ENCODE data around the gene OTOG.

Gene OTOG

GRCh38 chr11:17561526-17561925 lies 14.5 kb downstream of the OTOG start:
- no peak for DNase-seq

- no peak for DNase-seq
Measured at GRCh38 chr11:17563231-17563646, 16.2 kb downstream of the OTOG start.

- no peak for DNase-seq
Measured at GRCh38 chr11:17563961-17564686, 17.1 kb downstream of the OTOG start.

- DNase-seq, result no peak
Measured at GRCh38 chr11:17564687-17565042, 17.6 kb downstream of the OTOG start.

GRCh38 chr11:17568944-17569343 lies 21.9 kb downstream of the OTOG start:
- DNase-seq, result no peak

GRCh38 chr11:17570034-17570433 lies 23.0 kb downstream of the OTOG start:
- no peak for DNase-seq

DNA sequence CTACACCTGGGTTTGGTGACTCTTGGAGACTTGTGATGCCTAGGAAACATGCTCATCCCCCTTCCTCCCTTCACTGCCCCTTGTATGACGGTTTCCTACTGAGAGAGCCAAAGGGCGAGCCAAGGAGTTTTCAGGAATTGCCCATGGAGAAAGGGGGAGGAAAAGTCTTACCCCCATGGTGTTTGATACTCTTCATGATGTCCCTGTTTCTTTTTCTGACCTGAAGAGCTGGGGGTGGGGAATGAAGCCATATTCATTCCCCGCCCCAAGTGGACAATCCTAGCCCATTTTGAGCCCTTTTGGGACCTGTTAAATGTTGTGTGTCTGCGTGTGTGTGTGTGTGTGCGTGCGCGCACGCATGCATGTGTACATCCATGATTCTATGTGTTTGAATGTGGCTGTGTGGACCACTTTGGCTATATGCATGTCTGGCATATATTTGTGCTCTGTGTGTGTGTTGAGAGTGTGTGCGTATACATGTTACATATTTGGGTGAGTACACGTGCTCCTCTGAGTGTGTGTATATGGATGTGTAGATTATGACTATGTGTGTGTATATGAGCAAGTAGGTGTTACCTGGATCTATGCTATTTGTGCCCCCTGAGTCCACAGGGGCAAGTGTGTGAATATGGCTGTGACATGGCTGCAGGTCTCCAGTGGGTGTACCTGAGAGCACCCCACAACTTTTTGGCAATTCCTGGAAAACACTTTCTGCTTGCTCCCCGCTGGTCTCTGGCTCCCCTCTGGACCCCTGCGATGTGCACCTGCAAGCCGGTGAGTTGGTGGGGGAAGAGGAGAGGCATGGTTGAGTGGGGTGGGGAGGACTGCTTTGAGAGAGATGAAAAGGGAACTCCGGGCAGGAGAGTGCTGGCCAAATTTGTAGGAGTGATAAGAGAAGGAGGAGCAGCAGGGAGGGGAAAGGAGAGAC lies 24.6 kb downstream of the OTOG start:
- DNase-seq, result no peak

DNA sequence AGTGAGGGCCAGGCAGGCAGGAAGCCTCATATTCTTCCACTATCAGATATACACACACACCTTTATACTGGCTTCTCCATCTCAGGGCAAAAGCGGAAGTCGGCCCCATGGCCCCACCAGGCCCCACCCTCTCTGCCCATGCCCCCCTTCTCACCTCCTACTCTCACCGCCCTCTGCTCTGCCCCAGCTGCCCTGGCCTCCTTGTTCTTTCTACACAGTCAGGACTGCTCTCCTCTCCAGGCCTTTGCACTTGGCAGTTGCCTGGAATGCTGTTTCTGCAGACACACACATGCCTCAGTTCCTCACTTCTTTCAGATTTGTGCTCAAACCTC lies 25.3 kb downstream of the OTOG start:
- no peak for DNase-seq

- DNase-seq, result no peak
Measured at GRCh38 chr11:17572791-17573460, 25.9 kb downstream of the OTOG start.

- no peak for DNase-seq
Measured at GRCh38 chr11:17573526-17573925, 26.5 kb downstream of the OTOG start.

DNA sequence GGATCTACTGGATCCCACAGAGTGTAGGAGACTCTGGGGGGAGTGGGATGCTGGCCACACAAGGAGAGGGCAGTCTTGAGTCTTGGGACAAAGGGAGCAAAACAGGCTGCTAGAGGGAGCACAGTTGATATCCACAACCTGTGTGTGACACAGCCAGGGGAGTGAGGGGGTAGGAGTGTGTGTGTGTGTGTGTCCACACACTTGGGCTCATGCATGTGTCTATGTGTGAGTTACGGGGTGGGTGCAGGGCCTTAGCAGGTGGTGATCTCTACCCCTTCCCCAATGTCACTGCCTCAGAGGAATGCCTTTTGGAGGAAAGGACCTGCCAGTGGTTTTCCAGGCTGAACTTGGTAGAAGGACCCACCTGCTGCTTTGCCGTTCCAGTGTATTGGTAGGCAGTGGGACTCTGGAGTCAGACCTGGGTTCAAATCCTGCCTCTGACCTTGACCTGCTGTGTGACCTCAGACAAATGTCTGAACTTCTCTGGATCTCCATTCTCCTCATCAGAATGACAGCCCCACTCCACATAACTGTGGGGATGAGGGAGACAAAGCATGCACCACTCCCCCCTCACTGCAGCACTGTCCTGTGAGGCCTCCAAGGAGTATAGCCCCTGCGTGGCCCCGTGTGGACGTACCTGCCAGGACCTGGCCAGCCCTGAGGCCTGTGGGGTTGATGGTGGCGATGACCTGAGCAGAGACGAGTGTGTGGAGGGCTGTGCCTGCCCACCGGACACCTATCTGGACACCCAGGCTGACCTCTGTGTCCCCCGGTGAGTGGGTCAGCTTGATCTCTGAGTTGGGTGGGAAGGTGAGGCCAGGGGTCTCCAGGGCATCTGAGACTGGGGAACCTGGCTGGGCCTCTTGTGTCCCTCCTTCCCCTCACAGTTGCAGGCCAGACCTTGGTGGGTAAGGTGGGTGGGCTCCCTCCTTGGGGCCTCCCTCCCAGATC lies 27.4 kb downstream of the OTOG start:
- DNase-seq, result no peak

GRCh38 chr11:17575431-17576425 lies 28.7 kb downstream of the OTOG start:
- DNase-seq, result no peak

- no peak for DNase-seq
Measured at GRCh38 chr11:17578296-17578695, 31.2 kb downstream of the OTOG start.

GRCh38 chr11:17578958-17579357 lies 31.9 kb downstream of the OTOG start:
- DNase-seq, result no peak

DNA sequence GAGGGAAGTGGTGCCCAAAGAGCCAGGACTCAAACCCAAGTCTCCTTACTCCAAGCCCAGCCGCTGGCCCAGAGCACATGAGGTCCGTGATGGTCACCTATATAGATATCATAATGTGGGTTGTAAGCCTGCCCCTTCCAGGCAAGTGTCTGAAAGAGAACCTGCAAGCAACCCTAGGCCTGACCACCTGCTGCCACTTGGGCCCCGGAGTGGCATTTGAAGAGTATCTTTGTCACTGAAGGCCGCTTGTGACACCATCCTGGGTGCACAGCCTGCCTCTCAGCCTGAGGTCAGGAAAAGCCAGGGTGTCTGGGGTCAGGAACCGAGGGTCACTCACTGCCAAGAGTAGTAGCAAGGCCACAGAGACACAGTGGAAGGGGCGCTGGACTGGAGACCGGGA lies 32.4 kb downstream of the OTOG start:
- no peak for DNase-seq

GRCh38 chr11:17580271-17580670 lies 33.2 kb downstream of the OTOG start:
- DNase-seq, result no peak

DNA sequence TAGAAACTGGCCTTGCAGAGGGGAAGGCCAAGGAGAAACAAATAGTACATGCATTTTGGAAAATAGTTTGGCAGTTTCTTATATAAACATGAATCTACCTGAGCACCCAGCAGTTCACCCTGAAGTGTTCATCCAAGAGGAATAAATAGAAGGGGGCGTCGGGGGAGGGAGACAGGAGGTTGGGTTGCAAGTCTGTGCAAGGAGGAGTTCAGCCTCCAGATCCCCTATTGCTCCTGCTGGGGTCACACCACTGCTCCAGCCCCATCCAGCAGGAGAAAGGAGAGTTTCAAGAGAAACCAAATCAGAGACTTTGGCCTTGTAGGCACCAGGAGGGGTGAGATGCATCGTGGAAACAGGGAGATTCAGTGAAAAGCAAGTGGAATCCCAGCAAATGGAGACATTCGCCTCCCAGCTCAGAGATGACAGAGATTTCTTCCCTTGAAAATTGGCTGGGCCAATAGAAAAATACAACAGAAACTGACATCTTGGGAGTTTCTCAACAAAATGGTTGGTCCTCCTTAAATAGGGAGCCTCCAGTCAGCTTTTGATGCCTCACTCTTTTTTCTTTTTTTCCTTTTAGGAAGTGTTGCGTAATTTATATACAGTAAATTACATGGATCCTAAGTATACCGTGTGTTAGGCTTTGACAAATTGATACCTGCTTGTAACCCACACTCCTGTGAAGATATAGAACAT lies 34.1 kb downstream of the OTOG start:
- no peak for DNase-seq

GRCh38 chr11:17581732-17582053 lies 34.6 kb downstream of the OTOG start:
- no peak for DNase-seq

DNA sequence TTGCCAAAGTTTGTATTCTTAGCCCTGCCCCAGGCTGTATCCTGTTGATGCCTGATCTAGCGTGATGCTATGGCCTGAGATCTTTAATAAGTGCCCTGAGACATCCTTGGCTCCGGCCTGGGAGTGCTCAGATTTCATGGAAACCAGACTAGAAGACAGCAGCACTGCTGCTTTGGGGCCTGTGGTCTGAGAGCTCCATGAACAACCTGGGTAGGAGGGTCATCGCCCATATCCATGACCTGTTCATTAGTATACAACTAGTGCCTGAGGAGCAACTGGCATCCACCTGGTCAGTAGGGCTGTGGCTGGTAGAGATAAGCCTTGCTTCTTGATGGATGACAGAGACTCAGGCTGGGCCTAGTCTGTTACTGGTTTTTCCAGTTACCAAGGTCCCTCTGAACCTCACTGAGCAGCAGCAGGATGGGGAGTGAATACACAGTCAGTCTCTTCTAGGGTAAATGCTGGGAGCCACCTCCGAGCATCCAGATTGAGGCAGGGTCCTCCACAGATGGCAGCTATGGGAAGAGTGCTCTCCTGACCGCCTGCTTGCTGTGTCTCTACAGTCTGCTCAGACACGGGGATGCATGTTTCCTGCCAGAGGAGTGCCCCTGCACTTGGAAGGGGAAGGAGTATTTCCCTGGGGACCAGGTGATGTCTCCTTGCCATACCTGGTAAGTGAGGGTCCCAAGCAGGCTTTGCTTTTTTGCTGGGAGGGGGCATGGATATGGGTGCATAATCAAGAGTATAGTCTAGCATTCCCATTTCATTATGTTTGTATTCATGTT lies 39.0 kb downstream of the OTOG start:
- no peak for DNase-seq

DNA sequence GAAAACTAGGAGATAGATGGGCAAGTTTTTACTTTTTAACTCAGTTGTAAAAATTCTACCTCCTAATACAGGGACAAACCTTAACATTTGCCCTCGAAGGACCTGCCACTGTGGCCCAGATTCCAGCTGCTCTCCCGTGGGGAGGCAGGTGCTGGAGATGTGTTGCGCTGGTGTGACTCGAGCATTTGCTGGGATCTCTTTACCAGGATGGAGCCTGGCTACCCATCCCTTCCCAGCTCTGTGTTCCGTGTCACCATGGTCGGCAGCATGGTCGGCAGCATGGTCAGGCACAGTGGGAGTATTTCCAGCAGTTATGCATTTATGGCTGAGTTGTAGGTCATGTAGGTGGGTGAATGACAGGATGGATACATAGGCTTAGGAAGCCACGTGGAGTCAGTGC lies 41.1 kb downstream of the OTOG start:
- DNase-seq, result no peak

All from NCI-H187 (cell line).